WTC11 (cell line): ENCODE data around the gene PPARD. TPM values are rescaled to one million over a fixed set of nuclear protein-coding genes. Genes with fewer than 3 reads are reported as not detected.
"Not testable (repeated sequence)": the region's sequence is repeated elsewhere in the genome, so short reads cannot be mapped to it uniquely, and the experiment has no call there.

Source experiments
- ATAC-seq: fragments of 200-7000 bp; cut with Tn5 transposase; 2 replicates; pipeline ENCODE4 v1.10.0; 2021; ENCODE audit warnings: mild to moderate bottlenecking, moderate library complexity
- CTCF ChIA-PET: fragments of 300-600 bp; sonication (Branson Sonifier 250); formaldehyde crosslinking; loops from one replicate; lab custom pipeline; 2021; ENCODE audit warnings: antibody characterized with exemption; lab: Charles Lee
- POLR2A ChIA-PET: fragments of 350-600 bp; sonication (Branson Sonifier 250); formaldehyde crosslinking; loops from one replicate; lab custom pipeline; 2021; ENCODE audit warnings: antibody characterized with exemption; lab: Charles Lee
- DNase-seq: peaks from one replicate; pipeline ENCODE4 v3.0.0; 2021; ENCODE audit warnings: low spot score
- H3K27ac Mint-ChIP-seq: 2 replicates; pipeline ENCODE4 v1.8.0; 2021; ENCODE audit warnings: mixed read lengths
- H3K27me3 Mint-ChIP-seq: 2 replicates; pipeline ENCODE4 v1.8.0; 2021; ENCODE audit warnings: low read depth, mild to moderate bottlenecking, moderate library complexity, mixed read lengths
- H3K36me3 Mint-ChIP-seq: 2 replicates; pipeline ENCODE4 v1.8.0; 2021; ENCODE audit warnings: mixed read lengths
- H3K4me1 Mint-ChIP-seq: 2 replicates; pipeline ENCODE4 v1.8.0; 2022; ENCODE audit warnings: mixed read lengths
- H3K4me3 Mint-ChIP-seq: 2 replicates; pipeline ENCODE4 v1.8.0; 2021; ENCODE audit warnings: mild to moderate bottlenecking, moderate library complexity, mixed read lengths
- H3K9me3 Mint-ChIP-seq: 2 replicates; pipeline ENCODE4 v1.8.0; 2021; ENCODE audit warnings: mixed read lengths
- ATF1 ChIP-seq: sonication (generic); formaldehyde crosslinking; IDR thresholded peaks from 2 replicates; pipeline ENCODE4 v1.8.1; 2023; ENCODE audit warnings: mild to moderate bottlenecking, moderate library complexity, missing genetic modification reagents
- ATF2 ChIP-seq: sonication (generic); formaldehyde crosslinking; IDR thresholded peaks from 2 replicates; pipeline ENCODE4 v1.8.1; 2022; ENCODE audit warnings: low read depth, missing genetic modification reagents, borderline replicate concordance
- CTCF ChIP-seq: fragments of 200-600 bp; IDR thresholded peaks from 2 replicates; pipeline ENCODE4 v1.8.0; 2022; ENCODE audit warnings: antibody characterized with exemption
- FOXJ3 ChIP-seq: sonication (generic); formaldehyde crosslinking; IDR thresholded peaks from 2 replicates; pipeline ENCODE4 v1.9.0; 2021; ENCODE audit warnings: missing genetic modification reagents, mild to moderate bottlenecking, borderline replicate concordance
- NFYB ChIP-seq: sonication (generic); formaldehyde crosslinking; conservative IDR thresholded peaks from 2 replicates; pipeline ENCODE4 v1.8.0; 2022; ENCODE audit warnings: low read depth, missing genetic modification reagents
- PRRX2 ChIP-seq: fragments of 250-450 bp; sonication (Bioruptor Pico); IDR thresholded peaks from 2 replicates; pipeline ENCODE4 v1.8.0; 2021; ENCODE audit warnings: mild to moderate bottlenecking
- TEAD1 ChIP-seq: sonication (generic); formaldehyde crosslinking; IDR thresholded peaks from 2 replicates; pipeline ENCODE4 v1.8.0; 2022; ENCODE audit warnings: mild to moderate bottlenecking, missing genetic modification reagents
- USF1 ChIP-seq: sonication (generic); formaldehyde crosslinking; IDR thresholded peaks from 2 replicates; pipeline ENCODE4 v1.8.0; 2022; ENCODE audit warnings: mild to moderate bottlenecking, missing genetic modification reagents
- ZNF425 ChIP-seq: fragments of 250-450 bp; sonication (Bioruptor Pico); conservative IDR thresholded peaks from 2 replicates; pipeline ENCODE4 v1.9.0; 2021; ENCODE audit warnings: mild to moderate bottlenecking
- ZNF512 ChIP-seq: sonication (generic); formaldehyde crosslinking; IDR thresholded peaks from 2 replicates; pipeline ENCODE4 v1.8.1; 2022; ENCODE audit warnings: missing genetic modification reagents, borderline replicate concordance
- total RNA-seq: library from RNA; stranded (reverse); gene quantifications from 3 replicates; pipeline ENCODE4 v1.2.3, GENCODE V29; 2021
- TF ChIP-seq, protein P1 (sequence below): sonication (generic); formaldehyde crosslinking; conservative IDR thresholded peaks from 2 replicates; pipeline ENCODE4 v1.8.1; 2022; ENCODE audit warnings: mild to moderate bottlenecking, missing genetic modification reagents
- TF ChIP-seq, protein P2 (sequence below): sonication (generic); formaldehyde crosslinking; IDR thresholded peaks from 2 replicates; pipeline ENCODE4 v1.8.1; 2023; ENCODE audit warnings: mild to moderate bottlenecking, missing genetic modification reagents
- TF ChIP-seq, protein P3 (sequence below): sonication (generic); formaldehyde crosslinking; IDR thresholded peaks from 2 replicates; pipeline ENCODE4 v1.8.1; 2023; ENCODE audit warnings: mild to moderate bottlenecking, missing genetic modification reagents, moderate library complexity

Gene PPARD
- total RNA-seq, 1 experiment from 2014 or later, result 14.7 TPM

DNA sequence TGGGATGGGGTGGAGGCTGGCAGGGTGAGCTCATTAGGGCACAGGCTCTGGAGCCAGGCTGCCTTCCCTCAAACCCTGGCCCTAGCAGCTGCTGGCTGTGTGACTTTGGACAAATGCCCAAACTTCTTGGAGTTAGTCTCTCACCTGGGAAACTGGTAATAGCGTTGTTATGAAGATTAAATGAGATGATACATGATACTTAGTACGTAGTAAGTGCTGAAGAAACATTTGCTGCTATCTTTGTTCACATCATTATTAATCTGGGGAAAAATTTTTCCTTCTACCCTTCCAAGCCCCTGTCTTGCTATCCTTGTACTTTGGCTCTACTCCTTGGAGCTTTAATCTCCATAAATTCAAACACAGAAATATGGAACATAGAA, 22.3 kb upstream of the PPARD start (continued):
- TF ChIP-seq, protein P1, sequence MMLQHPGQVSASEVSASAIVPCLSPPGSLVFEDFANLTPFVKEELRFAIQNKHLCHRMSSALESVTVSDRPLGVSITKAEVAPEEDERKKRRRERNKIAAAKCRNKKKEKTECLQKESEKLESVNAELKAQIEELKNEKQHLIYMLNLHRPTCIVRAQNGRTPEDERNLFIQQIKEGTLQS (CRISPR knock-in tag), result no peak
- TF ChIP-seq, protein P2, sequence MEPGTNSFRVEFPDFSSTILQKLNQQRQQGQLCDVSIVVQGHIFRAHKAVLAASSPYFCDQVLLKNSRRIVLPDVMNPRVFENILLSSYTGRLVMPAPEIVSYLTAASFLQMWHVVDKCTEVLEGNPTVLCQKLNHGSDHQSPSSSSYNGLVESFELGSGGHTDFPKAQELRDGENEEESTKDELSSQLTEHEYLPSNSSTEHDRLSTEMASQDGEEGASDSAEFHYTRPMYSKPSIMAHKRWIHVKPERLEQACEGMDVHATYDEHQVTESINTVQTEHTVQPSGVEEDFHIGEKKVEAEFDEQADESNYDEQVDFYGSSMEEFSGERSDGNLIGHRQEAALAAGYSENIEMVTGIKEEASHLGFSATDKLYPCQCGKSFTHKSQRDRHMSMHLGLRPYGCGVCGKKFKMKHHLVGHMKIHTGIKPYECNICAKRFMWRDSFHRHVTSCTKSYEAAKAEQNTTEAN, result no peak
- no peak for TF ChIP-seq FOXJ3
- TF ChIP-seq ATF1 (CRISPR knock-in tag), result no peak
- TF ChIP-seq, all 79 proteins: peak for 0

- peaks cover 21% of the 10 kb centered on the region for H3K4me1 Mint-ChIP-seq
- DNase-seq, result no peak
- no peak overlapping the region for H3K4me3 Mint-ChIP-seq
- H3K9me3 Mint-ChIP-seq, result no peaks in the 10 kb centered on the region
- TF ChIP-seq ATF2 (CRISPR knock-in tag) (no peak), TEAD1 (CRISPR knock-in tag) (no peak), PRRX2 (no peak)
- H3K27me3 Mint-ChIP-seq, result peaks cover 21% of the 10 kb centered on the region
- H3K36me3 Mint-ChIP-seq, result peaks cover 3% of the 10 kb centered on the region; the same call in 1 of the 2 replicates
- H3K27ac Mint-ChIP-seq, result no peak overlapping the region
- ChIA-PET POLR2A (no interaction called here), CTCF (no interaction called here)
- ATAC-seq, result no peak
These were observed 21.3 kb upstream of the PPARD start for GRCh38 chr6:35321091-35321490.

DNA sequence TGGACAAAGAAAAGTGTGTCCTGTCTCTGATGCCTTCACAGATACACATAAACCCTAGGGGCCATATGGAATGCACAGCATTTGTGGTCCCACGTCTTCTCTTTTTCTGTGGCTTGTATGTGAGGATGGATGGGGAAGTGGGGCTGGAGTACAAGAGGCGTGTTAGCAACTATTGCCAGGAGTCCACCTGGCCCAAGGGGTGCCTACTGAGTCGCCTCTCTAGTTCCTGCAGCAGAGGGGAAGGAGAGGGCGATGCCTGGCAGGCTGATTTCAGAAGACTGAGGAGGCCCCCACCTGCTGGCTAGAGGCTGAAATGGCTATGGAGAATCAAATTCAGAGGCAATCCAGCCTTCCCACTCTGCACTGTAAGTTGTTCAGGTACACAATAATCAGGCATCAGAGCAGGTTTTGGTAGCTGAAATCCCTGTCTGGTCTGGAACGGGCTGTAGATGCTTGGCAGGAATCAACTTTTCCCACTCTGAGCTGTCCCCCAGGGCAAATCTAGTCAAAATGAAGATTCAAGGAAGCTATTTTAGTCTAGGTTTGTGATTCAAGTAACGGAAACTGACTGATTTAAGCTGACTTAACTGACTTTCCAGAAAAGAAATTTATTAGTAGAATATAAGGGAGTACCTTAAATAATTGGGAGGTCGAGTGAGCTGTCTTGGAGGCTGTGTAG, 14.9 kb upstream of the PPARD start:
- DNase-seq, result peak; percentile 76
- peak; percentile 98 for ATAC-seq
- ChIA-PET POLR2A (interaction anchor here (1.7 kb wide), 1 partner anchor 9 kb away, joined by 6 read pairs; no protein-coding TSS in a partner anchor), CTCF (interaction anchor here (0.6 to 3.0 kb wide), 17 partner anchors 8 to 650 kb away, joined by 3 to 19 read pairs (median 5); partner anchors contain the start of genes DEF6, PPARD and RPL10A)
- Mint-ChIP-seq H3K36me3 (peaks cover 3% of the 10 kb centered on the region), H3K27me3 (peaks cover 1% of the 10 kb centered on the region; the same call in 1 of the 2 replicates), H3K27ac (no peak overlapping the region), H3K4me1 (peaks cover 9% of the 10 kb centered on the region), H3K9me3 (peaks cover 11% of the 10 kb centered on the region), H3K4me3 (no peak overlapping the region)
- TF ChIP-seq ZNF425 (CRISPR knock-in tag), result no peak
- TF ChIP-seq CTCF, result 0 out of 2 replicates have a peak, but pooled peaks have one; percentile 33

- Mint-ChIP-seq H3K27me3 (peaks cover 5% of the 10 kb centered on the region; the same call in 1 of the 2 replicates), H3K36me3 (peaks cover 3% of the 10 kb centered on the region), H3K9me3 (peaks cover 11% of the 10 kb centered on the region), H3K27ac (no peak overlapping the region), H3K4me1 (peaks cover 6% of the 10 kb centered on the region), H3K4me3 (no peak overlapping the region)
- DNase-seq (no peak), ATAC-seq (no peak)
- TF ChIP-seq ZNF512 (CRISPR knock-in tag), result no peak
- TF ChIP-seq NFYB (CRISPR knock-in tag), result peak; percentile 70
- TF ChIP-seq, protein P3, sequence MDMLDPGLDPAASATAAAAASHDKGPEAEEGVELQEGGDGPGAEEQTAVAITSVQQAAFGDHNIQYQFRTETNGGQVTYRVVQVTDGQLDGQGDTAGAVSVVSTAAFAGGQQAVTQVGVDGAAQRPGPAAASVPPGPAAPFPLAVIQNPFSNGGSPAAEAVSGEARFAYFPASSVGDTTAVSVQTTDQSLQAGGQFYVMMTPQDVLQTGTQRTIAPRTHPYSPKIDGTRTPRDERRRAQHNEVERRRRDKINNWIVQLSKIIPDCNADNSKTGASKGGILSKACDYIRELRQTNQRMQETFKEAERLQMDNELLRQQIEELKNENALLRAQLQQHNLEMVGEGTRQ, result peak; percentile 76
- peak; percentile 56 for TF ChIP-seq USF1 (CRISPR knock-in tag)
- CTCF ChIA-PET, result interaction anchor here (0.6 to 3.0 kb wide), 16 partner anchors 8 to 651 kb away, joined by 3 to 19 read pairs (median 5); partner anchors contain the start of genes DEF6, PPARD and RPL10A
- POLR2A ChIA-PET, result interaction anchor here (1.7 kb wide), 1 partner anchor 10 kb away, joined by 6 read pairs; no protein-coding TSS in a partner anchor
These were observed 14.1 kb upstream of the PPARD start for GRCh38 chr6:35328108-35328723.

GRCh38 chr6:35328965-35329364, 13.4 kb upstream of the PPARD start:
- H3K4me1 Mint-ChIP-seq, DNase-seq, H3K27ac Mint-ChIP-seq, ATAC-seq, H3K4me3 Mint-ChIP-seq, H3K36me3 Mint-ChIP-seq: not testable (repeated sequence)
- CTCF ChIA-PET, result interaction anchor here (1.3 to 3.0 kb wide), 5 partner anchors 13 to 139 kb away, joined by 3 to 19 read pairs (median 16); partner anchors contain the start of genes DEF6, PPARD and RPL10A
- H3K27me3 Mint-ChIP-seq, result peaks cover 12% of the 10 kb centered on the region
- H3K9me3 Mint-ChIP-seq, result peaks cover 11% of the 10 kb centered on the region
- POLR2A ChIA-PET, result interaction anchor here (1.7 kb wide), 1 partner anchor 11 kb away, joined by 6 read pairs; no protein-coding TSS in a partner anchor
